HepG2 (cell line): Measurements from ENCODE around the gene NPDC1. TPM values are rescaled to one million over a fixed set of nuclear protein-coding genes. Genes with fewer than 3 reads are reported as not detected.

Experiments
- RFX3 ChIP-seq: IDR thresholded peaks from 2 replicates; pipeline ENCODE4 v1.6.1; 2016; ENCODE audit warnings: missing biosample characterization, missing genetic modification reagents
- ZFP37 ChIP-seq: sonication (generic); formaldehyde crosslinking; IDR thresholded peaks from 2 replicates; pipeline ENCODE4 v1.4.0; 2020; ENCODE audit warnings: missing genetic modification reagents, borderline replicate concordance
- ZMAT3 ChIP-seq: sonication (generic); formaldehyde crosslinking; conservative IDR thresholded peaks from 2 replicates; pipeline ENCODE4 v1.7.0; 2021; ENCODE audit warnings: missing genetic modification reagents
- ZNF20 ChIP-seq: sonication (generic); formaldehyde crosslinking; IDR thresholded peaks from 2 replicates; pipeline ENCODE4 v1.4.0; 2020; ENCODE audit warnings: mild to moderate bottlenecking, moderate library complexity, missing genetic modification reagents
- ZNF207 ChIP-seq: fragments of 450-650 bp; IDR thresholded peaks from 2 replicates; pipeline ENCODE4 v1.6.1; 2016; ENCODE audit warnings: antibody characterized with exemption, borderline replicate concordance
- ZNF234 ChIP-seq: sonication (generic); formaldehyde crosslinking; conservative IDR thresholded peaks from 2 replicates; pipeline ENCODE4 v1.5.1; 2020; ENCODE audit warnings: mild to moderate bottlenecking, missing genetic modification reagents
- ZNF687 ChIP-seq: sonication (generic); formaldehyde crosslinking; IDR thresholded peaks from 2 replicates; pipeline ENCODE4 v1.5.1; 2020; ENCODE audit warnings: mild to moderate bottlenecking, missing genetic modification reagents, moderate library complexity
- ZNF773 ChIP-seq: sonication (generic); formaldehyde crosslinking; IDR thresholded peaks from 2 replicates; pipeline ENCODE4 v1.4.0; 2020; ENCODE audit warnings: missing genetic modification reagents, borderline replicate concordance
- polyA plus RNA-seq, 8 experiments: library from polyadenylated mRNA; depleted of rRNA in 3 of 8; stranded (reverse) in 7 of 8; unstranded in 1 of 8; fragments of >200 nt; fragmentation: Illumina TruSeq in 4 of 8; extraction: Trizol in 4 of 8; gene quantifications; 2 replicates each; pipeline versions ENCODE4 v1.2.1 to v1.2.3, GENCODE V29; 2011 to 2016; ENCODE audit warnings: low read depth in 4 of 8, missing spikeins in 1 of 8, mixed read lengths in 1 of 8; ENCODE audit not compliant: insufficient read depth in 1 of 8
- total RNA-seq, 5 experiments: library from RNA; depleted of rRNA; stranded (reverse); fragments of >200 nt; fragmentation: Illumina TruSeq; extraction: Trizol; gene quantifications; 2 replicates each; pipeline ENCODE4 v1.2.3, GENCODE V29; 2016; ENCODE audit warnings: low read depth in 1 of 5
- TF ChIP-seq, protein P1 (sequence below), 2 experiments: fragments of 450-650 bp in 1 of 2; sonication (generic) in 1 of 2; formaldehyde crosslinking in 1 of 2; IDR thresholded peaks; 2 replicates each; pipeline versions ENCODE4 v1.6.1 to v1.8.0; 2016 to 2022; ENCODE audit warnings: antibody characterized with exemption in 1 of 2, mild to moderate bottlenecking in 1 of 2, missing genetic modification reagents in 1 of 2
- TF ChIP-seq, protein P2 (sequence below), 2 experiments: sonication (generic) in 1 of 2; formaldehyde crosslinking in 1 of 2; IDR thresholded peaks; 2 replicates each; pipeline versions ENCODE4 v1.5.1 to v1.6.1; 2011 to 2020; ENCODE audit warnings: borderline replicate concordance in 1 of 2, low read depth in 1 of 2, low read length in 1 of 2, mild to moderate bottlenecking in 1 of 2, missing genetic modification reagents in 1 of 2, moderate library complexity in 1 of 2

NPDC1 gene
- total and polyA plus RNA-seq, 2 of the 13 experiments (the other 11 are each of a cell fraction or from before 2014, with no cell fraction given) = 0.84 to 5.4 TPM

DNA sequence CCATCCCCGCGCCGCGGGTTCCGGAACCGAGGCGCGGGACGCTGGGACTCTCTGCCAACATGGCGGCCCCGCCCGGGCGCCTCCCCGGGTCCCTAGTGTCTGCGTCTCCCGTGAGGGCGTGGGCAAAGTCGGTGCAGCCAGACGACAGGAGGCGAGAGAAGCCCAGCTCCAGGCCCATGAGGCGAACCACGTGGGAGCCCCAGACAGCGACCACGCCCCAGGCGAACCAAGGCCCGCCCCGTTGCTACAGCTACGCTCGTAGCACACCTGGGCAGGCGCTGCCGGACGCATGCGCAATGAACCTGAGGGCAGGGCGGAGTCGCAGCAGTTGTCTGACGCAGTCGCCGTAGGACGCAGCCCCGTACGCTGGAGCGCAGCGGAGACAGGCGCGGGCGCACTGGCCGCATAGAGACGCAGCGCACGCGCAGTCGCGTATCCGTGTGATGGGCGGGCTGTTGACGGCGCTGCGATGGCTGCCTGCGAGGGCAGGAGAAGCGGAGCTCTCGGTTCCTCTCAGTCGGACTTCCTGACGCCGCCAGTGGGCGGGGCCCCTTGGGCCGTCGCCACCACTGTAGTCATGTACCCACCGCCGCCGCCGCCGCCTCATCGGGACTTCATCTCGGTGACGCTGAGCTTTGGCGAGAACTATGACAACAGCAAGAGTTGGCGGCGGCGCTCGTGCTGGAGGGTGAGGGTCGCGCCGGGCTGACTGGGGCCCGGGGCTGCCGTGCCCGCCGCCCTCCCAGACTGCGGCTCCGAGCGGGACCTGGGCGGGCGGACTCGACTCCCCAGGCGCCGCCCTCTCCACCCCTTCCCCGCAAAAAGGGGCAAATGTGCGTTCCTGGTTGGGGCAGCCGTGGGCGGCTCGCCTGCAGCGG lies 40.8 kb upstream of the NPDC1 start, which contains the start of gene MAN1B1 (continued):
- TF ChIP-seq, protein P1, sequence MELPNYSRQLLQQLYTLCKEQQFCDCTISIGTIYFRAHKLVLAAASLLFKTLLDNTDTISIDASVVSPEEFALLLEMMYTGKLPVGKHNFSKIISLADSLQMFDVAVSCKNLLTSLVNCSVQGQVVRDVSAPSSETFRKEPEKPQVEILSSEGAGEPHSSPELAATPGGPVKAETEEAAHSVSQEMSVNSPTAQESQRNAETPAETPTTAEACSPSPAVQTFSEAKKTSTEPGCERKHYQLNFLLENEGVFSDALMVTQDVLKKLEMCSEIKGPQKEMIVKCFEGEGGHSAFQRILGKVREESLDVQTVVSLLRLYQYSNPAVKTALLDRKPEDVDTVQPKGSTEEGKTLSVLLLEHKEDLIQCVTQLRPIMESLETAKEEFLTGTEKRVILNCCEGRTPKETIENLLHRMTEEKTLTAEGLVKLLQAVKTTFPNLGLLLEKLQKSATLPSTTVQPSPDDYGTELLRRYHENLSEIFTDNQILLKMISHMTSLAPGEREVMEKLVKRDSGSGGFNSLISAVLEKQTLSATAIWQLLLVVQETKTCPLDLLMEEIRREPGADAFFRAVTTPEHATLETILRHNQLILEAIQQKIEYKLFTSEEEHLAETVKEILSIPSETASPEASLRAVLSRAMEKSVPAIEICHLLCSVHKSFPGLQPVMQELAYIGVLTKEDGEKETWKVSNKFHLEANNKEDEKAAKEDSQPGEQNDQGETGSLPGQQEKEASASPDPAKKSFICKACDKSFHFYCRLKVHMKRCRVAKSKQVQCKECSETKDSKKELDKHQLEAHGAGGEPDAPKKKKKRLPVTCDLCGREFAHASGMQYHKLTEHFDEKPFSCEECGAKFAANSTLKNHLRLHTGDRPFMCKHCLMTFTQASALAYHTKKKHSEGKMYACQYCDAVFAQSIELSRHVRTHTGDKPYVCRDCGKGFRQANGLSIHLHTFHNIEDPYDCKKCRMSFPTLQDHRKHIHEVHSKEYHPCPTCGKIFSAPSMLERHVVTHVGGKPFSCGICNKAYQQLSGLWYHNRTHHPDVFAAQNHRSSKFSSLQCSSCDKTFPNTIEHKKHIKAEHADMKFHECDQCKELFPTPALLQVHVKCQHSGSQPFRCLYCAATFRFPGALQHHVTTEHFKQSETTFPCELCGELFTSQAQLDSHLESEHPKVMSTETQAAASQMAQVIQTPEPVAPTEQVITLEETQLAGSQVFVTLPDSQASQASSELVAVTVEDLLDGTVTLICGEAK (IDR thresholded peaks at IDR 0.05) = no peak
- TF ChIP-seq, protein P1 (CRISPR knock-in tag; IDR thresholded peaks at IDR 0.05) = peak; percentile 51
- TF ChIP-seq ZFP37 (no peak), ZNF234 (CRISPR knock-in tag) (no peak), RFX3 (CRISPR knock-in tag) (peak; percentile 80), ZNF773 (CRISPR knock-in tag) (0 out of 2 replicates have a peak, but pooled peaks have one; percentile 37), ZNF207 (no peak), ZNF20 (CRISPR knock-in tag) (no peak), ZNF687 (CRISPR knock-in tag) (peak; percentile 90), ZMAT3 (CRISPR knock-in tag) (peak; percentile 79)
- TF ChIP-seq, protein P2, sequence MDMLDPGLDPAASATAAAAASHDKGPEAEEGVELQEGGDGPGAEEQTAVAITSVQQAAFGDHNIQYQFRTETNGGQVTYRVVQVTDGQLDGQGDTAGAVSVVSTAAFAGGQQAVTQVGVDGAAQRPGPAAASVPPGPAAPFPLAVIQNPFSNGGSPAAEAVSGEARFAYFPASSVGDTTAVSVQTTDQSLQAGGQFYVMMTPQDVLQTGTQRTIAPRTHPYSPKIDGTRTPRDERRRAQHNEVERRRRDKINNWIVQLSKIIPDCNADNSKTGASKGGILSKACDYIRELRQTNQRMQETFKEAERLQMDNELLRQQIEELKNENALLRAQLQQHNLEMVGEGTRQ (IDR thresholded peaks at IDR 0.05; ENCODE audit: low read depth, low read length) = peak; percentile 76
- TF ChIP-seq, protein P2 (CRISPR knock-in tag; IDR thresholded peaks at IDR 0.05; ENCODE audit: borderline replicate concordance) = peak; percentile 85
